HG03097 (cell line): ENCODE results near the gene GLUL.
A peak's percentile ranks its signal among the peaks of the same experiment; 100 is the strongest.

Experiments
- ATAC-seq: cut with Tn5 transposase; IDR thresholded peaks from one replicate; pipeline ENCODE4 v1.9.1; 2021; ENCODE audit not compliant: unreplicated experiment, low FRiP score

Gene GLUL

GRCh38 chr1:182391362-182392049, at the start of gene GLUL:
GLUL (minus strand) TSS chr1:182391790; CDS start chr1:182388737, 3,053 bp downstream.
- ATAC-seq: peak; percentile 68

GRCh38 chr1:182438326-182438725, 46.7 kb upstream of the GLUL start:
- no peak for ATAC-seq

GRCh38 chr1:182433580-182433979, 42.0 kb upstream of the GLUL start:
- ATAC-seq: no peak

- no peak for ATAC-seq
These were observed 39.7 kb upstream of the GLUL start for GRCh38 chr1:182431278-182431677.

GRCh38 chr1:182430263-182431068, 38.9 kb upstream of the GLUL start:
- ATAC-seq: no peak

GRCh38 chr1:182428043-182428442, 36.5 kb upstream of the GLUL start:
- no peak for ATAC-seq

- peak; percentile 68 for ATAC-seq
These were observed 35.1 kb upstream of the GLUL start for GRCh38 chr1:182426442-182427430.

- ATAC-seq: no peak
These were observed 24.2 kb upstream of the GLUL start for GRCh38 chr1:182415789-182416188.

GRCh38 chr1:182413969-182414368, 22.4 kb upstream of the GLUL start:
- no peak for ATAC-seq

- ATAC-seq: no peak
These were observed 21.9 kb upstream of the GLUL start for GRCh38 chr1:182413486-182413885.

- ATAC-seq: no peak
These were observed 19.2 kb upstream of the GLUL start for GRCh38 chr1:182410620-182411273.

- ATAC-seq: no peak
These were observed 18.5 kb upstream of the GLUL start for GRCh38 chr1:182410138-182410537.

GRCh38 chr1:182408435-182409075, 17.0 kb upstream of the GLUL start:
- ATAC-seq: no peak

- no peak for ATAC-seq
These were observed 16.1 kb upstream of the GLUL start for GRCh38 chr1:182407724-182408123.

- ATAC-seq: no peak
These were observed 14.4 kb upstream of the GLUL start for GRCh38 chr1:182406012-182406411.

GRCh38 chr1:182405578-182405977, 14.0 kb upstream of the GLUL start:
- no peak for ATAC-seq

GRCh38 chr1:182404781-182405180, 13.2 kb upstream of the GLUL start:
- no peak for ATAC-seq

GRCh38 chr1:182400567-182400966, 9.0 kb upstream of the GLUL start, which contains the start of gene TEDDM1:
TEDDM1 (minus strand) TSS chr1:182400667; CDS start chr1:182400485, 182 bp downstream.
- ATAC-seq: no peak

- ATAC-seq: no peak
These were observed 6.2 kb upstream of the GLUL start for GRCh38 chr1:182397653-182398393.
